GM19395 (cell line): ENCODE data around the gene LRP2.

Experiments
- ATAC-seq: cut with Tn5 transposase; IDR thresholded peaks from one replicate; pipeline ENCODE4 v1.9.1; 2021; ENCODE audit warnings: mild to moderate bottlenecking, moderate library complexity; ENCODE audit not compliant: unreplicated experiment

The LRP2 gene

DNA sequence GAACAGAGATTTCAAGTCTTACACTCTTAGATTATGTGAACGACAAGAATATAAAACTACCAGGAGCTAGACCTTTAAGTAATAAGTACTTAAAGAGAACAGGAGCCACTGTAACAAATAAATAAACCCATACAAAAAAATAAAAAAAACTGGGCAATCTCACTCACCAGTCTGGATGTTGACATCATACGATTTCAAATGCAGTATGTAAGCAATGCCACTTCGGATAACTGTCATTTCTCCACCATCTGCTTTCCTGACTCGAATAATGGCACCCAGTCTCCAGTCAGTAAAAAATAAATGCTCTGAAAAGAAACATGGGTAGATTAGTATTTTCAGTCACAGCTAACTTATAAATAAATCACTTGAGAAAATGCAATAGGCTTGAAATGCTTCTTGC lies 115.1 kb downstream of the LRP2 start:
- ATAC-seq = no peak

- no peak for ATAC-seq
Measured at GRCh38 chr2:169240405-169240804, 121.9 kb downstream of the LRP2 start.

GRCh38 chr2:169237939-169238338 lies 124.4 kb downstream of the LRP2 start:
- ATAC-seq = no peak

- ATAC-seq = no peak
Measured at GRCh38 chr2:169237286-169237685, 125.0 kb downstream of the LRP2 start.

GRCh38 chr2:169232551-169233154 lies 129.7 kb downstream of the LRP2 start:
- no peak for ATAC-seq

- no peak for ATAC-seq
Measured at GRCh38 chr2:169230204-169230603, 132.1 kb downstream of the LRP2 start.

- no peak for ATAC-seq
Measured at GRCh38 chr2:169229590-169229989, 132.7 kb downstream of the LRP2 start.

DNA sequence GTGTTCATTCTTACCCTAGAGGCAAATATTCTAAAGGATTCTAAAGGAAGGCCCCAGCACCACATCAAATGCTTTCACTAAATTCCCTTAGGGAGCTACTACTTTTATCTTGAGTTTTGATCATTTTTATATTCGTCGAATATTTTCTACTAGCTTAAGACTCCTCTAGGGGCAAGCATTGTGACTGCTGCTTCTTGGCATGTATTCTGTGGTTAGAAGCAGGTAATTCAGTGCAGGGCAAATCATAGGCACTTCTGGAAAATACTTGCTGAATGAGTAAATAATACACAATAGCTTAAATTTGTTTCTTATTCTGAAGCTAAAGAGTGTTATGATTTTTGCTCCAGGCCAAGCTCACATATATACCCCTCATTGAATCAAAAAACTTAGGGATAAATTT lies 136.4 kb downstream of the LRP2 start:
- ATAC-seq = no peak

GRCh38 chr2:169225233-169225750 lies 137.0 kb downstream of the LRP2 start:
- ATAC-seq = no peak

- peak; percentile 76 for ATAC-seq
Measured at GRCh38 chr2:169222665-169223064, 139.7 kb downstream of the LRP2 start.

DNA sequence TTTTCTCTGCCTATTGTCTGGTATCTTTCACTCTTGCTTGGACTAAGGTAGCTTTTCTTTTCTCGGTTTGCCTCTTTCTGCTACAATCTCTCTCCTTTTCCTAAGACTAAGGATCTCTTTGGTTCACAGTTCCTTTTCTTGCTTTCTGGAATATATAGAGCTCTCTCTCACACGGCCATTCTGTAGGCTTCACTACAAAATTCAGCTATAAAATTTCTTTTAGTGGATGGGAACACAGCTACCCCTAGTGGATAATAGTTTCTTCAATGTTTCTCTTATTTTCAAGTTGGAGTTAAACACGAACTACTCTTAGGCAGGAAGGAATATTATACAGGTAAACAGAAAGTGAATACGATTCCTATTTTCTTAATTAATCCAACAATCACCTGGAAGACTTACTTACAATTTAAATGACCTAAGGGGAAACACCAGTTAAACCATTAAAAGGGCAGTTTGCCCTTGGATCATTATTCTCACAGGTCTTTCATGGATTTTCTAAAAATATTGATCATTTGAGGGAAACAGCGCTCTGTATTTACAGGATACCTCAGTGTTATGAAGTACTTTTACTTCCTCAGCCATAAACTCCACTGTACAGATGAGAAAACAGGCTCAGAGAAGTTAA lies 140.5 kb downstream of the LRP2 start:
- ATAC-seq = no peak

DNA sequence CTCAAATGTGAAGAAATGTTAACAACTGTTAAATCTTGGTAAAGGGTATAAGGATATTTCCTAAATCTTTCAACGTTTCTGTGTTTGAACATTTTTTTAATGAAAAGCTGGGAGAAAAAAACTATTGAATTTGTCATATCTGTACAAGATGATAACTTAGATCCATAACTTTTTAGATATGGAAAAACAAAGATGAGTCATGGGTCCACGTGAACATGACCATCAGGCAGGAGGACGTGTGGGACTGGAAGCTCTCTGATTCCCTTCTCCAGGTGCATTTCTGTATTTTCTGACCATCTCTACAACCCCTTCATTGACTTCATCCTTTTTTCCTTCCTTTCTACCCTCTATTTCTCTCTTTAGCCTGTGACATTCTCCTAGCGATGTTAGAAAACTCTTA lies 151.4 kb downstream of the LRP2 start:
- no peak for ATAC-seq

DNA sequence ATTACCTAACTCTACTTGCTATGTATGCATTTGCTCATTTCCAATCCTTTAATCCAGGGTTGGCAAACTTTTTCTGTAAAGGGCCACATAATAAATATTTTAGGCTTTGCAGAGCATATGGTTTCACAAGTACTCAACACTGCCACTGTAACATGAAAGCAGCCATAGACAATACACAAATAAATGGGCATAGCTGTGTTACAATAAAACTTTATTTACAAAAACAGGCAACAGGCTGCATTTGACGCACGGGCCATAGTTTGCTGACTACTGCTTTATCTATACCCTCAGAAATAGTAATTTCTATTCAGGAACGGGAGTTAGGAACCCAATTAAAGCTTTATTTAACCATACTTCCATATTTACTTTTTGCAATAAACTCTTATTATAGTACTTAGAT lies 154.3 kb downstream of the LRP2 start:
- no peak for ATAC-seq

- no peak for ATAC-seq
Measured at GRCh38 chr2:169205176-169205575, 157.2 kb downstream of the LRP2 start.

DNA sequence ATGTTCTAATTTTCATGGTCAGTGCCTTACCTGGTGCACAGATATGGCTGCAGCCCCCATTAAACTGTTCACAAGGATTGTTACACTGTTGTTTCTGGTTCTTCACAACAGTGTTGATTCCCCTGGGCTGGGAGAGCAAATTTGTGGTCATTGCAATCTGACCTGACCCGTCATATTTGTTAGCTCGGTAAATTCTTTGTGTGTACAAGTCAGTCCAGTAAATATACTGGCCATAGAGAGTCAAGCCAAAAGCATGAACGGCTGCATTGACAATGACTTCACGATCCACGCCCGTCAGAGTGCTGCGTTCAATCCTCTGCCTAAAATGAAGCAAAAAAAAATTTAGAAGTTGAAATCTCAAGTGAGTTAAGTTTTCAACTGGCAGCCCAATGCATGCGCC lies 158.4 kb downstream of the LRP2 start:
- ATAC-seq = no peak

- ATAC-seq = no peak
Measured at GRCh38 chr2:169200756-169201155, 161.6 kb downstream of the LRP2 start.

DNA sequence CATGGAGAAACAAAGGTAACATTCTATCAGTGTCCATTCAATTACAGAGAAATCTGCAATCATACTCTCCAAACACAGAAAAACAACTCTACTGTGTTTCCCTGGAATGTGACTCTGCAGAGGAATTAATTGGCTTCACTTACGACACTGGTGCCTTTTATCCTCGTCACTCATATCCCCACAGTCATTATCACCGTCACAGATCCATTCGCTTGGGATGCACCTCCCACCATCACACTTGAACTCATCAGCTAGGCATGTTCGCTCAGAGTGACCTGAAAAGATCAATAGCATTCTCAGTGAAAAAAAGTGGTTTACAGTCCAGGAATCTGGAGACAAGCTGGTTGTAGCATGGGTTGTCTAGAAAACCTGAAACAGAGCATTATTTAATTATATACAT lies 168.7 kb downstream of the LRP2 start:
- no peak for ATAC-seq

GRCh38 chr2:169190197-169190775 lies 172.0 kb downstream of the LRP2 start:
- no peak for ATAC-seq

DNA sequence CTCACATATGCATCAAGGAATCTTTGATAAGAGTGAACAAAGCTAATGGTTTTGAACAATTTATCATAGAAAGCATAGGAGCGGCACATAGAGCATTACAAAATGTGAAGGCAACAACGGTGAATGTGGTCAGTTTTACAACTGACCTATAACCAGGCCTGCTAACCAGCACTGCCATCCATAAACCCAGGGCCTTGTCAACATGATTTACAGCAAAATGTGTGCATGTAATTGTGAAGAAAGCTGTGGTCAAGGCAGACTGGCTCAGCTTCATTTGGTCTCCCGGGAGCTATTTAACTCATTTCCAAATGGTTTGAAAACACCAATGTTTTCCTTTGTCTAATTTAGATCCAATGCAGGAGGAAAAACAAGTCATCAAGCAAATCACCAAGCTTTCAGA lies 173.2 kb downstream of the LRP2 start:
- no peak for ATAC-seq

GRCh38 chr2:169185711-169186110 lies 176.6 kb downstream of the LRP2 start:
- ATAC-seq = no peak

DNA sequence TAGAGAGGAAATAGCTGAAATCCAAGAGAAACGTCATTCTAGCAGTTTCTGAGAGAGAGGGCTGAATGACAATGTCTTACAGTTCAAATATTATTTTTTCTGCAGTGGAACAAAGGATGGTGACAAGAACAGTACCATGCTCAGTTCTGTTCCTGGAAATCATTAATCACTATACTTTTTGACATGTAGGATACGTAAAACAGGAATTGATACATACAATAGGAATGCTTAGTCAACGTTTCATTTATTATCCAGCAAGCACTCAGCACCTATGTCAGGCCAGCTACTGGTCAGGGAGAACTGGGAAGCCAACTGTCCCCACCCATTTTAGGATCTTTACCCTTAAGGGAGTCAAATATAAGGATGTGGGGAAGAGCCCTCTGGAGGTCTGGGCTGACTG lies 178.3 kb downstream of the LRP2 start:
- ATAC-seq = no peak

GRCh38 chr2:169182573-169182972 lies 179.8 kb downstream of the LRP2 start:
- ATAC-seq = no peak
